Renal cortical epithelial cell (primary cell): Measurements from ENCODE around the gene PRSS37. TPM values are rescaled to one million over a fixed set of nuclear protein-coding genes. Genes with fewer than 3 reads are reported as not detected.

ENCODE experiments used
- total RNA-seq: library from RNA; depleted of rRNA; stranded (reverse); fragments of >200 nt; gene quantifications from 2 replicates; pipeline ENCODE4 v1.2.3, GENCODE V29; 2014

Gene PRSS37
- total RNA-seq, 1 donor from 2014 or later: not detected

Other genes with a start within 250 kb of the PRSS37 start
- 12.3 and 17.6 TPM in 2 replicates for gene DENND11, start 139.3 kb downstream of the PRSS37 start, total RNA-seq
- gene WEE2, start 133.1 kb downstream of the PRSS37 start, total RNA-seq: under 0.01 TPM in 1 of 2 replicates, not detected in the other
- 150 and 257 TPM in 2 replicates for gene SSBP1, start 103.1 kb downstream of the PRSS37 start, total RNA-seq
- 2.3 TPM in 1 of 2 replicates, not detected in the other for gene TAS2R3, start 77.4 kb downstream of the PRSS37 start, total RNA-seq
- gene TAS2R4, start 64.8 kb downstream of the PRSS37 start, total RNA-seq: 1.8 TPM in 1 of 2 replicates, not detected in the other
- 0.69 and 1.8 TPM in 2 replicates for gene TAS2R5, start 51.3 kb downstream of the PRSS37 start, total RNA-seq
- gene OR9A4, start 74.9 kb upstream of the PRSS37 start, total RNA-seq: 0.15 TPM in 1 of 2 replicates, not detected in the other
- gene CLEC5A, start 105.5 kb upstream of the PRSS37 start, total RNA-seq: not detected in 2 replicates
- gene TAS2R38, start 132.3 kb upstream of the PRSS37 start, total RNA-seq: not detected in 2 replicates
- gene MGAM, start 154.4 kb upstream of the PRSS37 start, total RNA-seq: 0.52 and 4.0 TPM in 2 replicates